HEK293 (cell line): ENCODE measurements around the gene MMP24.

ENCODE experiments used
- BCL11A ChIP-seq: fragments of 450-650 bp; formaldehyde crosslinking; IDR thresholded peaks from 2 replicates; pipeline ENCODE4 v1.5.1; 2016; ENCODE audit warnings: low read depth, missing biosample characterization, missing genetic modification characterization
- HIC1 ChIP-seq: fragments of 450-650 bp; formaldehyde crosslinking; IDR thresholded peaks from 2 replicates; pipeline ENCODE4 v1.5.1; 2016; ENCODE audit warnings: missing biosample characterization, missing genetic modification characterization
- KLF17 ChIP-seq: fragments of 450-650 bp; formaldehyde crosslinking; IDR thresholded peaks from 2 replicates; pipeline ENCODE4 v1.5.1; 2016; ENCODE audit warnings: missing biosample characterization, missing genetic modification characterization
- PRDM6 ChIP-seq: fragments of 450-650 bp; formaldehyde crosslinking; IDR thresholded peaks from 2 replicates; pipeline ENCODE4 v1.5.1; 2017; ENCODE audit warnings: missing biosample characterization, missing genetic modification characterization
- SALL2 ChIP-seq: fragments of 450-650 bp; formaldehyde crosslinking; IDR thresholded peaks from 2 replicates; pipeline ENCODE4 v1.5.0; 2017; ENCODE audit warnings: missing biosample characterization, mild to moderate bottlenecking, missing genetic modification characterization, borderline replicate concordance
- SETDB1 ChIP-seq: IDR thresholded peaks from one replicate; pipeline ENCODE4 v1.6.1; 2017; ENCODE audit warnings: mild to moderate bottlenecking, low read length, moderate library complexity, mixed read lengths; ENCODE audit not compliant: insufficient read length
- ZBTB7A ChIP-seq: fragments of 450-650 bp; formaldehyde crosslinking; IDR thresholded peaks from 2 replicates; pipeline ENCODE4 v1.5.1; 2016; ENCODE audit warnings: low read depth, missing biosample characterization, missing genetic modification characterization
- ZBTB8A ChIP-seq: fragments of 450-650 bp; formaldehyde crosslinking; IDR thresholded peaks from 2 replicates; pipeline ENCODE4 v1.5.1; 2016; ENCODE audit warnings: missing biosample characterization, missing genetic modification characterization
- ZNF16 ChIP-seq: fragments of 450-650 bp; formaldehyde crosslinking; IDR thresholded peaks from 2 replicates; pipeline ENCODE4 v1.5.1; 2016; ENCODE audit warnings: low read depth, missing biosample characterization, missing genetic modification characterization
- ZNF174 ChIP-seq: fragments of 450-650 bp; formaldehyde crosslinking; IDR thresholded peaks from 2 replicates; pipeline ENCODE4 v1.5.0; 2017; ENCODE audit warnings: missing biosample characterization, mild to moderate bottlenecking, missing genetic modification characterization
- ZNF280C ChIP-seq: fragments of 450-650 bp; formaldehyde crosslinking; IDR thresholded peaks from 2 replicates; pipeline ENCODE4 v1.5.1; 2016; ENCODE audit warnings: missing biosample characterization, missing genetic modification characterization
- ZNF335 ChIP-seq: fragments of 450-650 bp; formaldehyde crosslinking; conservative IDR thresholded peaks from 2 replicates; pipeline ENCODE4 v1.5.1; 2016; ENCODE audit warnings: missing biosample characterization, missing genetic modification characterization
- ZNF341 ChIP-seq: fragments of 450-650 bp; formaldehyde crosslinking; IDR thresholded peaks from 2 replicates; pipeline ENCODE4; 2016; ENCODE audit warnings: low read depth, missing biosample characterization, missing genetic modification characterization
- ZNF354C ChIP-seq: fragments of 450-650 bp; formaldehyde crosslinking; IDR thresholded peaks from 2 replicates; pipeline ENCODE4 v1.5.1; 2016; ENCODE audit warnings: missing biosample characterization, missing genetic modification characterization, low read depth, borderline replicate concordance
- ZNF398 ChIP-seq: fragments of 450-650 bp; formaldehyde crosslinking; IDR thresholded peaks from 2 replicates; pipeline ENCODE4 v1.5.1; 2017; ENCODE audit warnings: missing biosample characterization, missing genetic modification characterization
- ZNF426 ChIP-seq: fragments of 450-650 bp; formaldehyde crosslinking; IDR thresholded peaks from 2 replicates; pipeline ENCODE4 v1.5.1; 2017; ENCODE audit warnings: missing biosample characterization, missing genetic modification characterization, mild to moderate bottlenecking, inconsistent platforms, moderate library complexity
- ZNF510 ChIP-seq: fragments of 450-650 bp; formaldehyde crosslinking; IDR thresholded peaks from 2 replicates; pipeline ENCODE4 v1.5.1; 2018; ENCODE audit warnings: mild to moderate bottlenecking, missing genetic modification characterization, missing biosample characterization; ENCODE audit not compliant: insufficient replicate concordance
- ZNF555 ChIP-seq: fragments of 450-650 bp; formaldehyde crosslinking; conservative IDR thresholded peaks from 2 replicates; pipeline ENCODE4 v1.5.1; 2017; ENCODE audit warnings: missing biosample characterization, mild to moderate bottlenecking, missing genetic modification characterization, inconsistent platforms
- ZNF600 ChIP-seq: fragments of 450-650 bp; formaldehyde crosslinking; IDR thresholded peaks from 2 replicates; pipeline ENCODE4 v1.5.1; 2016; ENCODE audit warnings: missing biosample characterization, missing genetic modification characterization
- ZNF629 ChIP-seq: fragments of 450-650 bp; formaldehyde crosslinking; IDR thresholded peaks from 2 replicates; pipeline ENCODE4 v1.5.1; 2017; ENCODE audit warnings: missing biosample characterization, missing genetic modification characterization

MMP24 gene

GRCh38 chr20:35232575-35232974 lies 6.1 kb downstream of the MMP24 start (continued):
- TF ChIP-seq ZNF280C, result no peak
- TF ChIP-seq ZNF555 (tag by site-specific recombination), result no peak
- TF ChIP-seq ZNF426, result no peak
- no peak for TF ChIP-seq ZNF174 (tag by site-specific recombination)
- no peak for TF ChIP-seq ZNF16 (tag by site-specific recombination)
- TF ChIP-seq SALL2 (tag by site-specific recombination), result no peak
- TF ChIP-seq ZNF510 (tag by site-specific recombination), result no peak
- no peak for TF ChIP-seq ZNF354C
- 0 out of 2 replicates have a peak, but pooled peaks have one; percentile 34 for TF ChIP-seq ZBTB8A (tag by site-specific recombination)
- TF ChIP-seq PRDM6 (tag by site-specific recombination), result no peak
- no peak for TF ChIP-seq ZNF629 (tag by site-specific recombination)
- TF ChIP-seq KLF17 (tag by site-specific recombination), result no peak
- no peak for TF ChIP-seq ZNF341 (tag by site-specific recombination)
- no peak for TF ChIP-seq SETDB1
- TF ChIP-seq BCL11A (tag by site-specific recombination), result no peak
- TF ChIP-seq ZNF335 (tag by site-specific recombination), result no peak
- TF ChIP-seq ZNF398 (tag by site-specific recombination), result 0 out of 2 replicates have a peak, but pooled peaks have one; percentile 16
- TF ChIP-seq ZBTB7A (tag by site-specific recombination), result no peak
- TF ChIP-seq ZNF600 (tag by site-specific recombination), result 0 out of 2 replicates have a peak, but pooled peaks have one; percentile 36
- no peak for TF ChIP-seq HIC1 (tag by site-specific recombination)
